DMS79 (cell line): ENCODE data around the gene TRIM10.

Experiments used
- DNase-seq: peaks from one replicate; lab custom pipeline; 2025; lab: John Stamatoyannopoulos, UW

The TRIM10 gene, protein sequence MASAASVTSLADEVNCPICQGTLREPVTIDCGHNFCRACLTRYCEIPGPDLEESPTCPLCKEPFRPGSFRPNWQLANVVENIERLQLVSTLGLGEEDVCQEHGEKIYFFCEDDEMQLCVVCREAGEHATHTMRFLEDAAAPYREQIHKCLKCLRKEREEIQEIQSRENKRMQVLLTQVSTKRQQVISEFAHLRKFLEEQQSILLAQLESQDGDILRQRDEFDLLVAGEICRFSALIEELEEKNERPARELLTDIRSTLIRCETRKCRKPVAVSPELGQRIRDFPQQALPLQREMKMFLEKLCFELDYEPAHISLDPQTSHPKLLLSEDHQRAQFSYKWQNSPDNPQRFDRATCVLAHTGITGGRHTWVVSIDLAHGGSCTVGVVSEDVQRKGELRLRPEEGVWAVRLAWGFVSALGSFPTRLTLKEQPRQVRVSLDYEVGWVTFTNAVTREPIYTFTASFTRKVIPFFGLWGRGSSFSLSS

DNA sequence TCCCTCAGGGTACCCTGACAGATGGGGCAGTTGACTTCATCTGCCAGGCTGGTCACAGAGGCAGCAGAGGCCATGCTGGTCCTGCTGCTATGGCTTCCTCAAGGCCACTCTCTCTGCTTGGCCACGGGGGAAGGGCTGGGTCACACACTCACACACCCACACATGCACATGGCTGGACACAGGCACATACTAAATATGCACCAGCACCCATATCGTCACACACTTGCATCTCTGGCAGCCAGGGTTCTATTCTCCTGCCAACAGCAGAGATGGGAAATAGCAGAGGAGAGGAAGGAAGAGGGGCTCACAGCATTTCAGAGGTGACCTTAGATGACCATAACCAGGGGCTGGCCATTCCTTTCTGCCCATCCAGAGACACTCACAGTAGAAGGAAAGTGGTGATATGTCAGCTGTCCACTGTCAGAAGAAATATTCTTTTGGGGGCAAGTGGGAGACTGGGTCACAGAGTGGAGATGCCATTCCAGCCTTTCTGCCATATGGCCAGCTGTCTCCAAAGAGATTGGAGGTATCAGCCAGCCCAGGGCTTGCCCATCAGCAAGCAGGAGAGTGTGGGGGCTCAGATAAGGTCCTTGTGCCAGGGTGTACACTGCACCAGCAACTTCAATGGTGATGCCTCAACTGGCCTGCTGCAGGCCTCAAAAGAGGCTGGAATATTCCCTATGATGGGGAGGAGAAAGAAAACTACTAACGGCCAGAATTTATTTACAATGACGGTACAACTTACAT is at the start of gene TRIM10:
TRIM10 (minus strand) TSS at position 427 of the 747 bp plus-strand sequence; CDS start at position 74, 353 bp downstream.
- DNase-seq: no peak

DNA sequence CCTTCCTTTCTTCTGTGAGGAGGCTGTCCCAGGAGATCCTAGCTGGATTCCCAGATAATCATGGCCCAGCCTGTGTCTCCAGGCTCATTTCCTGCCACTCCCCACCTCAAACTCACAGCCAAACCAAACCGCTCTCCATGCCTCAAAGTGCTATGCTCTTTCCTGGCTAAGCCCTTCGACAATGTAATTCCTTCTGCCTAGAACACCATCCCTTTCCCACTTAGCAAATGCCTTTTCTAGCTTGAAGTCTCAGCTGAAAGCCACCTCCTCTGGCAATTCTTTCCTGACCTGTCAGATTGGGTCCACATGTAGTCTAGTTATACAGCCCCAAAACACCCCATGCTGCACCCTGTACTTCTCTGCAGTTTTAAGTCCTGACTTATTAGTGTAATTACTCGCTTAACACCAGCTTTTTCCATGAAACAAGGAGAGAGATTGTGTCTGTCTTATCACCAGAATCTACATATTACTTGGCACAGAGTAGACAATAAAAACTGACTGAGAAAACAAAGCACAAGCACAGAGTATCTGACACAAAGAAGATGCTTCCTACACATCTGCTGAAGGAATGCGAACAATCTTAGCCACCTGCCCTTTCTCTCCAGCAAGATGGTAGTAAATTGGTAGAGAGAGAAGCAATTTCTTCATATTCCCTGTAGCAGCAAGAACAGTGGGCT is 46.7 kb upstream of the TRIM10 start:
- DNase-seq: no peak

DNA sequence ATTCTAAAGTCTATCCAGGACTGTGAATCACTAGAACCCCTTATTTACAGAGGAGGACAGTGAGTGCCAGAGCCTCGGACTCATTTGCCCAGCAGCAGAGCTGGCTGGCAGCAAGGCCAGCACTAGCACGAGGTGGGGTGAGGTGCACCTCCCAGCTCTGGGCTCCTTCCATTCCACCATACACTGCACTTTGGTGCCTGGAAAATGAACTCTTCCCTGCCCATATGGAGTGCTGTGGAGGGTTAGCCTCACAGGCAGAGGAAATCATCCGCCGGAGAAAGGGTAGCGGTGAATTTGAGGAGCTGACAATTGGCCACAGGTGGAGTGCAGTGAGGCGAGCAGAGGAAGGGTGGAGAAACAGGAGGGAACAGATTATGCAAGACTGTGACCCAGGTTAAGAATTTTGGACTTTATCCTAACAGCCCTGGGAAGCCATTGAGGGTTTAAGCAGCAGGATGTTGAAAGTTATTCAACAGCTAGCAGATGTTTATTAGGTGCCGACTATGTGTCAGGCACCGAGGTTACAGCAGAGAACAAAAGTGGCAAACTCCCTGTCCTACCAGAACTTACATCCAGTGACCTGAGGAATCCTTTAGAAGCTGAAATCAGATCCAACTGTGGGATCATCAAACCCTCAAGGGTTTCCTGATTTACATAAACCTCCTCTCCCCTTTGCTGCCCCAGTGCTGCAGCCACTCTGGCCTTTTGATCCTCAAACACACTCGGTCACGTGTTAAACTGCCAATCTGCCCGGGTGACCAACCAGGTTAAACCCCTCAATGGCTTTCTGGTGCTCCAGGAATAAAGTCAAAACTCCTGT is 46.0 kb upstream of the TRIM10 start:
- no peak for DNase-seq

DNA sequence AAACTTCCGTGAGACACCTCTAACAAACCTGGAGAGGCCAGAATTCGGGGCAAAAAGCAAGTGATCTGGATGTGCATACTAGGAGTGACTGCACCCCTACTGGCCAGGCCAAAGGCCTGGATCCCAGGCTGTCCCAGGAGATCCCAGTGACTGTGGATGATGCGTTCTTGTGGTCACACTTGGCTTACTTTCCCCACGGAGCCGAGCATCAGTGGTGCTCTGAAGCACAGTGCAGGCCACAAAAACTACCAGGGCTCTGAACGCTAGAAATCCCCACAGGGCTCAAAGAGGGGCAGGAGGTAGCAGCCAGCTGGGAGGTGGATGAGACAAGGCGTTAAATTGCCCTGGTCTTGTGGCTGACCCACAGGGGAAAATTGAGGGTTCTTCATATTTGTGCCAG is 45.1 kb upstream of the TRIM10 start:
- no peak for DNase-seq

DNA sequence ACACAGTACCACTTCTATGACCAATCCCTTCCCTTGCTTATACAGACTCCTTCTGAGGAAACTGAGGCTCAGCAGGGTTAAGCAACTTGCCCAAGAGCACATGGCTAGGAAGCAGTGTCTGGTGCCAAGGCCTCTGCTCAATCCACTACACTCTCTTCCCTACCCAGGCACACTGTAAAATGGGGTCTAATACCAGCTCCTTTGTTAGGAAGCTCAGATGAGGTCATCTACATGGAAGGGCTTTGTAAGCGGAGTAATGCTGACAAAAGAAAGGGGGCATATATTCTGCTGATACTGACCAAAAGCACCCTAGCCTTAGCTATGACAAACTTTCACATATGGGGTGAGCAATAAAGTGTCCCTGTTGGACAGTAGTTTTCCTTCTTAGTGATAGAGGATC is 43.1 kb upstream of the TRIM10 start:
- no peak for DNase-seq

DNA sequence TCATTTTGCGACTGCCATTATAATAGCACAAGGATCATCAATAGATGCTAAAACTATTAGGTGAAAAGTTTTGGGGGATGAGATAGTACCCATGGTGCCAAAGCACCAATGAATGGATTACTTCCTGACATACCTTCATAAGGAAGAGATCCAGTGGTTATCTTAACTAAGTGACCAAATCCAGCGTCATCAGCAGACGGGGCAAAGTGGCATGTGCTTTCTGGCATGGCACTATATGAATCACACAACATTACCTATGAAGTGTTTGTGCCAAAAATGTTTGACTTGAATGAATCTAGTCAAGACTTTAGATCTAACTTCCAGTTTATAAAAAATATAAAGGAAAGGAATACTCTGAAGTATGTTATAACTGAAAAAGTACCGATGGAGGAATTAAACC is 41.4 kb upstream of the TRIM10 start:
- DNase-seq: no peak

DNA sequence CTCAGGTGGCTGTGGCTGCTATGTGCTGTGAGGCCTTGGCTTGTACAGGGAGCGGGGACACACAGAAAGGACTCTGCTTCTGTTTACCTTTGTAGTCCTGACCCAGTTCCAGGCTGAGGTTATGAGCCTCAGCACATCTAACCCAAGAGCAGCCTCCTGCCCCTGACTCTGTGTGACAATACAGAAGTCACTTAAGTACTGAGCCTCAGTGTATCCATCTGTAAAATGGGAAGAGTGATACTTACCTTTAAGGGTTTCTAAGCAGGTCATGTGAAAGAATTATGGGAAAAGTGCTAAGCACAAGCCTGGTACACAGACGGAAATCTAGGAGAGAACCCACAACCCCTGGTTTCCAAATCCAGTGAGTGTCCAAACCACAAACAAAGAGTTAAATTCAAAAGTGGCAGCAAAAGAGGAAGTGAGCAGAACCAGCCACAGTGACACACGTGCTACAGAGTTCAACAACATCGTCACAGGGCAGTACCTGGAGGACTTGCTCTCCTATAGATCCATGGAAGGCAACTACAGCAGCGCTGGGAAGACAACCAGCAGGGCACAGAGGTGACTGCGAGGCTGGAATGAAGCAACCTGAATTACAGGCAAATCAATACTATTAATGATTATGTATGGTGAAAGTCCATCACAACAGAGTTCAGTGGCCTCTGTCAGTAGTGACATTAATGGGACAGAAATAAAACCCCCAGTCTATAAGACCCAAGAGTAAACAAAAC is 39.7 kb upstream of the TRIM10 start:
- DNase-seq: no peak

DNA sequence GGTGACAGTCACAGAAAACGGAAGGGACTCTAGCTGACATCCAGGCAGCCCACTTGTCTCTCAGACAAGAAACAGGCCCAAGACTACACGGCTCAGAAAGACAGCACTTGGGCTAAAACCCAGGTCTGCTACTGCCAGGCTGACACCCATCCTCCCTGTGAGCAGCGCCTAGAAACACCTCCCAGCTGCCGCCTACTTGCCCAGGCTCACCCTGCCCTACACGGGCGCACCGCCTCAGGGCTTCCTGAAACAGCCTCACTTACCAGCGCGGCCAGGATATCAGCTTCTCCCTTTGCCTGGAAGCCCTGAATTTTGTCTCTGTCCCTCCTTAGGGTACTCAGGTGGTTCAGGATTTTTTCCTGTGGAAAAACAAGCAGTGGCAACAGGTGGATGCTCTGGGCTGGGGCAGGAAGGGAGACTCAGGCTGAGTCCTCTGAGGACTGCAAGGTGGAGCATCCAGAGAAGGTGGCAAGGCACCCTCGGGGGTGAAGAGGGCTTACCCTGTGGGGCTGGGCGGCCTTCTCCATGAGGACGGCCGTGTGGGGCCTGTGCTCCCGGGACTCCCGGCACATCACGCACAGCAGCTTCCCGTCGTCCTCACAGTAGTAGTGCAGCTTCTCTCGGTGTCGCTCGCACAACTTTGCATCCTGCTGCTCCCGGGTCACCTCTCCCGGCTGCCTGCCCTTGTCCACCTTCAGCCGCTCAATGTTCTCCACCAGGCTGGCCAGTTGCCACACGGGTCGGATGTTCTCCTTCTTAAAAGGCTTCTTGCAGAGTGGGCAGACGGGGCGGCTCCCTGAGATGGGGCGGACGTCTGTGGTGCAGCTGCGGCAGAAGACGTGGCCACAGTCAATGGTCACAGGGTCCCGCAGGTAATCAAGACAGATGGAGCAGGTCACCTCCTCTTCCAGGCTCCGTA is 37.4 kb upstream of the TRIM10 start:
- DNase-seq: no peak

DNA sequence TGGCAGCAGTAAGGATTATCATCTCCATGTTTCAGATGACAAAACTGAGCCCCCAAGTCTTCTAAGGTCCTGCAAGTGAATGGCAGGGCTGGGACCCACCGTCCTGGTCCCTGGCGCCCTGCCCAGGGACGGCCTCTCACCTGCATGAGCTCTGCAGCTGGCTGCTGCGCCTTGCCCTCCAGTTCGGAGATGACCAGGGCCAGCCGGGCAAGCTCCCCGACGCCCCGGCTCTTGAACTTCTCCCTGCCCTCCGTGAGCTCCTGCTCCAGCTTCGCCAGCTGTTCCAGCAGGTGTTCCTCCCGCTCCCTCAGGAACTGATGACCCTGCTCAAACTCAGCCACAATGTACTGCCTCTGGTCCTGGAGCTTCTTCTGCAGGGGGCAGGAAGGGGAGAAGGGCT is 35.4 kb upstream of the TRIM10 start:
- DNase-seq: no peak

DNA sequence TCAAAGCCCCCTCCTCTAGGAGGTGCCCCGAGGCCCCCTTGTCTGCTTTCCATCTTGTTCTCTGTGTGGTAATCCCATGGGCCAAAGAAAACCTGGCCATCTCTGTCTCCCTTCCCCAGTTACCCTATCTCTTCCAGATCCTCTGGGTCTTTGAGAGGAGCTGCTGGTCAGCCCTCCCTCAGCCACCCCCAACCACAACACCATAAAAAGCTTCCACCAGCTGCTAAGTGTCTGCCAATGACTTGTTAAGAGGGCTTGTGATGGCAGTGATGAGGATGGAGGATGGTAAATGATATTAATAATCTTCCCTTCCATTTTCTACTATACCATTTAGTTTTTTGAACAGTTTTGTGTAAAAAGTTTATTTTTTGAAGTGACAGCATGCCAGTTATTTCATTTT is 34.9 kb upstream of the TRIM10 start:
- DNase-seq: no peak

DNA sequence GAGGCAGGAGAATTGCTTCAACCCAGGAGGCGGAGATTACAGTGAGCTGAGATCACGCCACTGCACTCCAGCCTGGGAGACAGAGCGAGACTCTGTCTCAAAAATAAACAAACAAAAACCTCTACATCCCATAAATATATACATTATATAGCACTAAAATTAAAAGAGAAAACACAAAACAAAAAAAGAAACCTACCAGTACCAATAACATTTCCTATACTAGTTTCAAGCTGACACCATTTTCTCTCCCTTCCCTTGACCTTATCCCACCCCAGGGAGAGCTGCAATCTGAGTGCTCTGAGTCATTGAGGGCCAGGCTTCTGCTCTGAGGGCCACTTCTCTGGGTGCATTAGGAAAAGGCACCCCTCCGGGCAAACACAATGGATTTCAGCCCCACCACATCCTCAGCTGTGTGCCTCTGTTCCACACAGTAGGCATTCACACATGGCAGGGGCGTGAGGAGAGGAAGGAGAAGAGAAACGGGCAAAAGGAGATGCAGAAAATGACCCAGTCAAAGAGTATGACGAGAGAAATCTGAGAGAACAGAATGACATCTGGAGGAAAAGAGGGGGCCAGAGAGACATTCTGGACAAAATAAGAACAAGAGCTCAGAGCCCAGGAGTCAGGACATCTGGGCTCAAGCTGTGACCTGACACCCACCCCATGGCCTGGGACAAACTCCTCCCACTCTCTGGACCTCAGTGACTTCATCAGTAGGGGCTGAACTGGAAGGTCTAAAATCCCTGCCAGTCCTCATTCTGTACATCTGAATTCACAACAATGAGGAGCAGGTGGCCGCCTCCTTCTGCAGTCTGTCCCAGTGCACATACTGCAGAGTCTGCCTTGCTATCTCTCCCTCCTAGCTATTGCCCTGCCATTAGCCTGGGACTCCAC is 34.0 kb upstream of the TRIM10 start:
- no peak for DNase-seq

DNA sequence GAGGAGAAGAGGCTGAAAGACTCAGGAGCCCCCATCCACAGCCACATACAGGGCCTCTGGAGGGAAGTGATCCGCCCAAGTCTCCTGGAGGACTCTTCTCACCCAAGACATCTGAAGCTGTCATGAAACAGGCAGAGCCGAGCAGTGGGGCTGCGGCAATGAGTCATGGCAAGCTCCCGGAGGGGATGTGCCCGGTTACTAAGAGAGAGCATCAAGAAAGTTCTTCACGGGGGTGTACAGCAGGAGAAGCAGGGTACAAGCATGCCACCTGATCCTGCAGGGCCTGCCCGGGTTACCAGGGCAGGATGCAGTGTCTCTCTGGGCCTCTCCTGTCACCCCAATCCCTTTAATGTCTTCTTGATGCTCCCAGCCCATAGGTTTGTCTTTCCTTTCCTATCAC is 31.1 kb upstream of the TRIM10 start:
- DNase-seq: no peak

DNA sequence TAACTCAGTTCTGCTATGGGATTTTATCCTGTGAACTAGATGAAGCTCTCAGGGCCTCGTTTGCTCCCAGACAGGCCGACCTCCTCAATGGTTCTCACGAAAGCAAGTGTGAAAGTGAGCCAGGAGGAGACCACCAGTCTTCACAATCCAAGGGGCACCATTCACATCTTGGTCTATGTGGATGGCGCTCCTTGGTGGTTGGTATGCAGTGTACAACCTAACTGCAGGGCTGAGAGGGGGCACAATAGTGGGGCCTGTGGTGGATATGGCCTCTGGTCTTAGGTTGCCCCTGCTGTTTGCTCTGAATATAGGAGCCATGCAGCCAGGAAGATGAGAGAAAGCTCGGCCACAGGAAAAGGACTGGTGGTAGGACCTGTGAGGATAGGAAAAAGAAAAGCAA is 27.5 kb upstream of the TRIM10 start:
- no peak for DNase-seq

DNA sequence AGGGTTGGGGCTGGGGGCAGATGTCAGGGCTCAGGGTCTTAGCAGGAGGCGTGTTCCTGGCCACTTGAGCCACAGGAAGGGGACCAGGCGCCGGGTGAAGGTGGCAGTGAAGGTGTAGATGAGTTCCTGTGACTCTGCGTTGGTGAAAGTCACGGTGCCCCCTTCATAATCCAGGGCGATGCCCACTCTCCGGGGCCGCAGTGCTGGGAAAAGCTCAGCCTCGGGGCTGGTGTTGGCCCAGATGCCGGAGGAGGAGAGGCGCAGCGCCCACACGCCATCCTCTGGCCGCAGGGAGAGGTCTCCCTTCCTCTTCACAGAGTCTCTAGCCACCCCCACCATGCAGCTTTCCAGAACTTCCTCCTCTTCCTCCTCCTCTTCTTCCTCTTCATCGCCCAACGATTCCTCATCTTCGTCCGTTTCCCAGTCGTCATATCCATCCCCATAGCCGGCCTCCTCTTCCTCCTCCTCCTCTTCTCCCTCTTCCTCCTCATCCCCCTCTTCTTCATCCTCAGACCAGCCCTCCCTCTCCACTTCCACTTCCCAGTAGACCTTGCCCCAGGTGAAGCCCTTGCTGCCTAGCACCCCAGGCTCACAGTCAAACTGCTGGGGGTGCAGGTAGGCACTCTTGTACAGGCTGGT is 25.0 kb upstream of the TRIM10 start:
- DNase-seq: no peak

DNA sequence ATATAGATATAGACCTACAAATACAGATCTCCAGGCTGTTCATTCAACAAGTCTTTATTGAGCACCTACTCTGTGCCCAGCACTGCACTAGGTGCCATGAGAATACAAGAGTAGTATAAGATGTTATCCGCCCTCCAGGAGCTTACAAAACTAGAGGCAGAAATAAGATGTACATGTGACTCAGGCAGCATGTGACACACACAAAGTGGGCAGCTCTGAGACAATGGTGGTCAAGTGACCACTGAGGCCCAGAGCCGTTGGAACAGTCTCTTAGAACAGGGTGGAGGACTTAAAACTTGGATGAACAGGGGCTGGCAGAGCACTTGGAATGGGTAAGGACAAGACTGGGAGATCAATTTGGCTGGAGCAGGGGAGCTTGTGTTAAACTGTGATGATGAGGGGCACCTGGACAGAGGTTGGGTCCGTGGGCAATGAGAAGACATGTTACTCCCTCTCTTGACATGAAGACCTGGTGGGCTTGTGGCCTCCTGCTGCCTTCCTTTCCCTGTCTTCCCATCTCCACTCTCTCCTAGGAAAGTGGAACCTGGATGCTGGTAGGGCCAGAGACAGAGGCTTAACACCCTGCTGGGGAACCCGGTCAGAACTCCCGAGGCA is 23.5 kb upstream of the TRIM10 start:
- DNase-seq: no peak

DNA sequence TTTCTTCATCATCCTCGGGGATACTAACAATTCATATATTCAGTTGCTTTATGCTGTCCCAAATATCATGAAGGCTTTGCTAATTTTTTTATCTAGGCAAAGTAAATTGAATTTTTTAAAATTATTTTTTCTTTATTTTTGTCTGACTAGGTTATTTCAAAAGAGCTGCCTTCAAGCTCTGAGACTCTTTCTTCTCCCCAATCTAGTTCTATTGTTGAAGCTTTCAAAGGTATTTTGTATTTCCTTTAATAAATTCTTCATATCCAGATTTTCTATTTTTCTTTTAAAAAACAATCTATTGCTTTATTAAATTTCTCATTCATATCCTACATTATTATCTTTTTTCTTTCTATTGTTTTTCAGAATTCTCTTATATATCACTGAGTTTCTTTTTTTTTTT is 19.1 kb upstream of the TRIM10 start:
- no peak for DNase-seq

DNA sequence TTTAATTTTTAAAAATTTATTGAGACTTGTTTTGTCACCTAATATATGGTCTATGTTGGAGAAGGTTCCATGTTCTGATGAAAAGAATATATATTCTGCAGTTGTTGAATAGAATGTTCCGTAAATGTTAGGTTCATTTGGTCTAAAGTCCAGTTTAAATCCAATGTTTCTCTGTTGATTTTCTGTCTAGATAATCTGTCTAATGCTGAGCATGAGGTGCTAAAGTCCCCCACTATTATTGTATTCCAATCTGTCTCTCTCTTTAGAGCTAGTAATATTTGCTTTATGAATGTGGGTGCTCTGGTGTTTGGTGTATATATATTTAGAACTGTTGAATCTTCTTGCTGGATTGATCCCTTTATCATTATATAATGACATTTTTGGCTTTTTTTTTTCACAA is 17.8 kb upstream of the TRIM10 start:
- no peak for DNase-seq

DNA sequence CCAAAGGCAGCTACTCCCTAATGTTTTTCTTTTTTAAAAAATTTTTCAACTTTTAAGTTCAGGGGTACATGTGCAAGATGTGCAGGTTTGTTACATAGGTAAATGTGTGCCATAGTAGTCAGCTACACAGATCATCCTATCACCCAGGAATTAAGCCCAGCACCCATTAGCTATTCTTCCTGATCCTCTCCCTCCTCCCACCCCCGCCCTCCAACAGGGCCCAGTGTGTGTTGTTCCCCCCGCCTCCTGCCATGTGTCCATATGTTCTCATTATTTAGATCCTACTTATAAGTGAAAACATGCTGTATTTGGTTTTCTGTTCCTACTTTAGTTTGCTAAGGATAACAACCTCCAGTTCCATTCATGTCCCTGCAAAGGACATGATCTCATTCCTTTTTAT is 14.8 kb upstream of the TRIM10 start:
- DNase-seq: no peak
